Fibroblast of pulmonary artery (primary cell): ENCODE data around the gene CACNA1E.

ENCODE experiments used
- DNase-seq: peaks from one replicate; pipeline ENCODE4 v3.0.0-alpha.2; 2010; ENCODE audit warnings: low read depth
- H3K4me3 ChIP-seq: replicated peaks from 2 replicates; pipeline ENCODE4 v1.5.1; 2011; ENCODE audit warnings: low read depth, mild to moderate bottlenecking, control low read depth, low read length, moderate library complexity
- CTCF ChIP-seq: IDR thresholded peaks from 2 replicates; pipeline ENCODE4 v1.5.1; 2011; ENCODE audit warnings: mild to moderate bottlenecking, control low read depth, low read length, inconsistent platforms; ENCODE audit errors: missing control alignments

The CACNA1E gene

GRCh38 chr1:181490740-181491712 lies 7.7 kb downstream of the CACNA1E start:
- no peak overlapping the region for H3K4me3 ChIP-seq
- TF ChIP-seq CTCF, result no peak
- no peak for DNase-seq

GRCh38 chr1:181493166-181493565 lies 9.8 kb downstream of the CACNA1E start:
- H3K4me3 ChIP-seq, result no peak overlapping the region
- TF ChIP-seq CTCF, result no peak
- DNase-seq, result no peak

- DNase-seq, result no peak
- H3K4me3 ChIP-seq, result no peak overlapping the region
Observed at GRCh38 chr1:181493885-181494284, 10.6 kb downstream of the CACNA1E start.

GRCh38 chr1:181496759-181497158 lies 13.4 kb downstream of the CACNA1E start:
- DNase-seq, result no peak
- no peak for TF ChIP-seq CTCF
- no peak overlapping the region for H3K4me3 ChIP-seq

More at GRCh38 chr1:181493885-181494284, 10.6 kb downstream of the CACNA1E start:
- TF ChIP-seq CTCF, result no peak

GRCh38 chr1:181497870-181498269 lies 14.6 kb downstream of the CACNA1E start:
- no peak overlapping the region for H3K4me3 ChIP-seq

GRCh38 chr1:181499825-181500224 lies 16.5 kb downstream of the CACNA1E start:
- DNase-seq, result no peak
- H3K4me3 ChIP-seq, result no peak overlapping the region
- TF ChIP-seq CTCF, result no peak

More at GRCh38 chr1:181497870-181498269, 14.6 kb downstream of the CACNA1E start:
- no peak for TF ChIP-seq CTCF
- no peak for DNase-seq
